Small intestine (tissue), 7 donors: ENCODE measurements around the gene MMRN1. TPM values are rescaled to one million over a fixed set of nuclear protein-coding genes. Genes with fewer than 3 reads are reported as not detected.
A peak's percentile ranks its signal among the peaks of the same experiment; 100 is the strongest.

Source experiments
- DNase-seq, 2 donors: peaks; one replicate each; pipeline versions ENCODE4 v3.0.0 to v3.0.0-alpha.2; 2013
- FAIRE-seq: peaks from 2 replicates; lab custom pipeline; 2012; peaks lifted over from hg19 to GRCh38; lab: Jason Lieb, UNC
- H3K27ac ChIP-seq, 3 donors: one replicate each; pipeline ENCODE4 v1.5.1; 2013; ENCODE audit warnings: low read length in 2 of 3, mild to moderate bottlenecking in 2 of 3, control low read depth in 1 of 3, inconsistent platforms in 1 of 3, low read depth in 1 of 3, moderate library complexity in 1 of 3
- H3K27me3 ChIP-seq, 3 donors: one replicate each; pipeline ENCODE4 v1.6.1; 2013; ENCODE audit warnings: low read length in 3 of 3, inconsistent platforms in 1 of 3; ENCODE audit not compliant: control insufficient read depth in 3 of 3, insufficient read depth in 3 of 3
- H3K36me3 ChIP-seq, 3 donors: one replicate each; pipeline ENCODE4 v1.6.1; 2013; ENCODE audit warnings: low read length in 3 of 3, inconsistent platforms in 1 of 3, low read depth in 1 of 3, mild to moderate bottlenecking in 1 of 3, moderate library complexity in 1 of 3; ENCODE audit not compliant: control insufficient read depth in 3 of 3, insufficient read depth in 2 of 3
- H3K4me1 ChIP-seq, 3 donors: one replicate each; pipeline ENCODE4 v1.6.1; 2013; ENCODE audit warnings: low read length in 2 of 3, inconsistent platforms in 1 of 3, low read depth in 1 of 3, mild to moderate bottlenecking in 1 of 3, moderate library complexity in 1 of 3; ENCODE audit not compliant: control insufficient read depth in 3 of 3, insufficient read depth in 2 of 3
- H3K4me3 ChIP-seq, 3 donors: one replicate each; pipeline ENCODE4 v1.5.1; 2013; ENCODE audit warnings: low read length in 3 of 3, control low read depth in 1 of 3, inconsistent platforms in 1 of 3, low read depth in 1 of 3, mild to moderate bottlenecking in 1 of 3, moderate library complexity in 1 of 3
- H3K9me3 ChIP-seq, 2 donors: one replicate each; pipeline ENCODE4 v1.6.1; 2013; ENCODE audit warnings: low read depth in 1 of 2, low read length in 1 of 2; ENCODE audit not compliant: control insufficient read depth in 2 of 2, insufficient read depth in 1 of 2
- WGBS, 3 donors: extraction: QIAGEN DNeasy Blood & Tissue Kit; methylation state at CpG; one replicate each; pipeline ENCODE4 v1.1.7; 2013; 5-methylcytosine and 5-hydroxymethylcytosine counted together
- polyA plus RNA-seq, 4 donors: library from polyadenylated mRNA; stranded (reverse) in 3 of 4; unstranded in 1 of 4; fragments of 200-250 nt in 3 of 4; fragments of 120-200 nt in 1 of 4; gene quantifications; one replicate each; pipeline versions ENCODE4 v1.2.1 to v1.2.3, GENCODE V29; 2013
- donor health status: healthy with polysubstance abuse.
- donor health status: control.
- donor health status: control.
- donor health status: Bipolar disorder and iron deficiency.
- donor health status: healthy.

The MMRN1 gene
- polyA plus RNA-seq, 4 donors, result 0.22 to 66.4 (median 3.5) TPM

GRCh38 chr4:89922848-89923416 lies 28.3 kb downstream of the MMRN1 start:
- DNase-seq, result no peak
- H3K27ac ChIP-seq, result no peak overlapping the region
- no peak overlapping the region for H3K4me3 ChIP-seq
- H3K36me3 ChIP-seq, result no peaks in the 10 kb centered on the region
- no peak for FAIRE-seq
- H3K9me3 ChIP-seq, result no peaks in the 10 kb centered on the region
- H3K4me1 ChIP-seq, result no peaks in the 10 kb centered on the region
- H3K27me3 ChIP-seq, result no peaks in the 10 kb centered on the region
- 81 to 87% (median 82%) methylated on average over 5 of the region's 5 CpGs for WGBS, 3 donors

- peaks cover 0 to 10% of the 10 kb centered on the region in 2 donors for H3K9me3 ChIP-seq
- no peaks in the 10 kb centered on the region for H3K36me3 ChIP-seq
- no peaks in the 10 kb centered on the region for H3K27me3 ChIP-seq
- H3K4me1 ChIP-seq, result no peaks in the 10 kb centered on the region
- H3K4me3 ChIP-seq, result no peak overlapping the region
- DNase-seq, result no peak
- no peak for FAIRE-seq
- WGBS, 3 donors, result 70 to 87% (median 75%) methylated on average over 4 of the region's 4 CpGs
- no peak overlapping the region for H3K27ac ChIP-seq
Measured at GRCh38 chr4:89928838-89929237, 34.2 kb downstream of the MMRN1 start.

- no peak for DNase-seq
- Histone ChIP-seq H3K27ac (no peak overlapping the region), H3K9me3 (peaks cover 0 to 10% of the 10 kb centered on the region in 2 donors), H3K4me3 (no peak overlapping the region), H3K36me3 (no peaks in the 10 kb centered on the region), H3K27me3 (no peaks in the 10 kb centered on the region), H3K4me1 (no peaks in the 10 kb centered on the region)
- 60 to 71% (median 71%) methylated on average over 4 of the region's 4 CpGs for WGBS, 3 donors
- no peak for FAIRE-seq
Measured at GRCh38 chr4:89929425-89930159, 34.9 kb downstream of the MMRN1 start.

- WGBS, 3 donors, result 37 to 48% (median 44%) methylated on average over 2 of the region's 2 CpGs
- FAIRE-seq, result no peak
- peak; percentile 8 to 48 for DNase-seq
Measured at GRCh38 chr4:89939546-89939945, 44.9 kb downstream of the MMRN1 start.

GRCh38 chr4:89939994-89940393 lies 45.3 kb downstream of the MMRN1 start:
- DNase-seq (no peak), FAIRE-seq (no peak)
- Histone ChIP-seq H3K27ac (no peak overlapping the region), H3K4me1 (no peaks in the 10 kb centered on the region), H3K27me3 (peaks cover 0 to 1% (median 0%) of the 10 kb centered on the region in 3 donors), H3K9me3 (no peaks in the 10 kb centered on the region), H3K4me3 (no peak overlapping the region), H3K36me3 (no peaks in the 10 kb centered on the region)

More at GRCh38 chr4:89939546-89939945, 44.9 kb downstream of the MMRN1 start:
- H3K27me3 ChIP-seq, result peaks cover 0 to 1% (median 0%) of the 10 kb centered on the region in 3 donors
- no peak overlapping the region for H3K27ac ChIP-seq
- no peak overlapping the region for H3K4me3 ChIP-seq
- H3K9me3 ChIP-seq, result no peaks in the 10 kb centered on the region
- no peaks in the 10 kb centered on the region for H3K36me3 ChIP-seq
- no peaks in the 10 kb centered on the region for H3K4me1 ChIP-seq

DNA sequence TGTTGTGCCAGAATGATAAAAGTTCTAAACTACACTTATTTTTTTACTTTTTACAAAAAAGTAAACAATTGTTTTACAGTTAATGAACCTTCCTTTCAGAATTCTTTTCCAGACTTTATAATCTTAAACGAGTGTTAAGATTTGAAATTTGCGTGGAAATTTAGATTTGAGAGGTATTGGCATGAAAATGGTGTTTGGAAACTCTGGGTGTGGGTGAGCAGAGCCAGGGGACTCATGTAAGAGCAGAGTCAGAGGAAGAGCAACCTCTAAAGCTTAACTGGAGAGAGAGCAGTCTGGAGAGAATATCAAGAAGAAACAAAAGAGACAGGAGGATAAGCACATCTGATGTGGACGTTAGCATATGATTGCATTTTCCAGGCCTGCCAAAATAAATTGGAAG lies 48.2 kb downstream of the MMRN1 start:
- Histone ChIP-seq H3K4me3 (no peak overlapping the region), H3K4me1 (no peaks in the 10 kb centered on the region), H3K9me3 (no peaks in the 10 kb centered on the region), H3K36me3 (no peaks in the 10 kb centered on the region), H3K27ac (no peak overlapping the region), H3K27me3 (peaks cover 0 to 1% (median 0%) of the 10 kb centered on the region in 3 donors)
- DNase-seq, result no peak
- FAIRE-seq, result no peak
- WGBS, 3 donors, result 76 to 84% (median 81%) methylated on average over 3 of the region's 3 CpGs

DNA sequence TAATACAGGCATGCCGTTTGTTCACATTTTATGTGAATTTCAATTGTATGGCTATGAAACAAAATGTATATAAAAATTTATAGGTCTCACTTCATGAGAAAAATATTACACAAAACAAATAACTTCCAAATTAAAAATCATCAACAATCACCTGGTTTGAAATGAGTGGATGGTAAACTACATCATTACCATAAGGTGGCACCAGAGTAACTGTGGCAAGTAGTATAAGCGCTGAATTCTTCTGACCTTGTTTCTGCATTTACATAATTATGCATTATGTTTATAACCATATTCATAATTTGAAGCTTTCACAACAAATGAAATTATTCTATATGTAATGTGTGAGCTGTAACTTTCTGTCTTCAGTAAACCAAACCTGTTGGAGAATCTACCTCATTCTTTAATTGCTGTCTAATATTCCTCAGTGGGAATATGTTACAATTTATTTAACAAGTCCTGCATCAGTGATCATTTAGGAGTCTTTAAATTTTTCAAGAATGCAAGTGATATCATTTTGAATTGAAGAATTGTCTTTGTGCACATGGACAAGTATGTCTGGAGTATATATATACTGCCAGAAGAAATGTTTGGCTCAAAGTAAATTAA lies 55.2 kb downstream of the MMRN1 start:
- H3K4me1 ChIP-seq, result no peaks in the 10 kb centered on the region
- H3K4me3 ChIP-seq, result no peak overlapping the region
- peak; percentile 12 to 25 for DNase-seq
- H3K27ac ChIP-seq, result no peak overlapping the region
- no peaks in the 10 kb centered on the region for H3K27me3 ChIP-seq
- peak; percentile 78 for FAIRE-seq
- H3K36me3 ChIP-seq, result no peaks in the 10 kb centered on the region
- no peaks in the 10 kb centered on the region for H3K9me3 ChIP-seq
- WGBS, 3 donors, result 56 to 80% (median 60%) methylated on average over 2 of the region's 2 CpGs

- Histone ChIP-seq H3K27me3 (no peaks in the 10 kb centered on the region), H3K4me1 (no peaks in the 10 kb centered on the region), H3K36me3 (no peaks in the 10 kb centered on the region), H3K4me3 (no peak overlapping the region), H3K27ac (no peak overlapping the region), H3K9me3 (no peaks in the 10 kb centered on the region)
- FAIRE-seq (no peak), DNase-seq (no peak)
- 76 to 90% (median 78%) methylated on average over 3 of the region's 3 CpGs for WGBS, 3 donors
Measured at GRCh38 chr4:89952458-89952857, 57.8 kb downstream of the MMRN1 start.
